NCI-H748 (cell line): ENCODE measurements around the gene ZSWIM9.

ENCODE experiments used
- DNase-seq: peaks from one replicate; lab custom pipeline; 2025; ENCODE audit not compliant: unreplicated experiment; lab: John Stamatoyannopoulos, UW

Gene ZSWIM9

DNA sequence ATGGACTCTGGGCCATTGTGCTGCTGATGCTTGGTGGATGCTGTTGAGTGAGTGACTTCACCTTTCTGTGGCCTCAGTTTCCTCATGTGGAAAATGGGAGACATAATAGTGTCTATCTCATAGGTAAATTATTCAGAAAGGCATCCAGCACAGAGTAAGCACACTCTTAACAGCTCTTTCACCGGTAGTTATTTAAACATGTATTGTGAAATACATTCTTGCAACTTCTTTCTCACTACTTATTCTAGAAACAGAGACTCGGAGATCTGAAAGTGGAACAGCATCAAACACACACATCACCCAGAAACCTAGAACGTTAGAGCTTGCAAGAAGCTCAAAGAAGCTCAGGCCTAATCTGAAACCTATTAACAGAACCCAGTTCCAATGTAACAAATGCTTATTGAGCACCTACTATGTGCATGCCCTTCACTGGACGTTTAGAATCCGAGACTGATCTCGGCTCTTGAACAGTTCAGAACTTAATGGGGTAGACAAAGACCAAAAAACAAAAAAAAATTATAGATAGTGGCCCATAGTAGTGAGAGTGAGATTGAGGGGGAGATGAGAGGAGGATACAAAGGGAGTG lies 4.1 kb downstream of the ZSWIM9 start:
- DNase-seq, result no peak

- no peak for DNase-seq
These were observed 5.1 kb downstream of the ZSWIM9 start for GRCh38 chr19:48175578-48175977.

DNA sequence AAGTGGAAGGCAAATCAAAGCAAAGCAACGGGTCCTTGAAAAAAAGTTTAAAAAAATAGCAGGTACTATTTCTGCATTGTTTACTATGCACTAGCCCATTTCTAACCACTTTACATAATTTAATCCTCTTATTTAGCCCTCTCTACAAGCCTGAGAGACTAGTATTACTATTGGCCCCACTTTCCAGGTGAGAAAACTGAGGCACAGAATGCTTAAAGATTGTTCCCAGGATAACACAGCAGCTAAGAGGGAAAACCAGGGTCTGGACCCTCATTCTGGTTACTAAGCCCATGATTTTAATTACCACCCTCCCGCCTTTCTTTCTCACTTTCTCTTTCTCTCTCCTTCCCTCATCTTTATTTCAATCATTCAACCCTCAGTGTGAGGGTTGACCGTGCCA lies 5.7 kb downstream of the ZSWIM9 start:
- DNase-seq, result no peak

- DNase-seq, result no peak
These were observed 11.0 kb downstream of the ZSWIM9 start for GRCh38 chr19:48181505-48181904.

DNA sequence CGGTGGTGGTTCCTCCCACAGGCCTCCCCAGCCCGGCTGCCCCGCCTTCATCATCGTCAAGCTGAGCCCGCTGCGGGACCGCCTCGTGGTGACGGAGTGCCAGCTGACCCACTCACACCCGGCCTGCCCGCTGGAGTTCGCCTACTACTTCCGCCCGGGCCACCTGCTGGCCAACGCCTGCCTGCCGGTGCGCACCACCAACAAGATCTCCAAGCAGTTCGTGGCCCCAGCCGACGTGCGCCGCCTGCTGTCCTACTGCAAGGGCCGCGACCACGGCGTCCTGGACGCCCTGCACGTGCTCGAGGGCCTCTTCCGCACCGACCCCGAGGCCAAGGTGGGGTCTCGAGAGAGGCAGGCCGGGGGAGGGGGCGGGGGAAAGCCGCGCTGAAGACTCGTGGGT lies 12.0 kb downstream of the ZSWIM9 start:
- DNase-seq, result no peak

DNA sequence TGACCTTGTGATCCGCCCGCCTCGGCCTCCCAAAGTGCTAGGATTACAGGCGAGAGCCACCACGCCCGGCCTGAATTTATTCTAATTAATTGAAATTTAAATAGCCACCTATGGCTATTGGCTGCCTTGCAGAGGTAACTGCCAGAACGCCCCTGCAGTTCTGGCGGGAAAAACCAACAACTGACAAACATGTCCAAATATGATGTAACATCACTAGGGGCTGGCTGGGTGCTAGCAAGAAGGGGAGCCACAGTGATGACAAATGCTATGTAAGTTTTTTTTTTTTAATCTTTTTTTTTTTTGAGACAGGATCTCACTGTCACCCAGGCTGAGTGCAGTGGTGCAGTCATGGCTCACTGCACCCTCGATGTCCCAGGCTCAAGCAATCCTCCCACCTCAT lies 12.9 kb downstream of the ZSWIM9 start:
- no peak for DNase-seq

DNA sequence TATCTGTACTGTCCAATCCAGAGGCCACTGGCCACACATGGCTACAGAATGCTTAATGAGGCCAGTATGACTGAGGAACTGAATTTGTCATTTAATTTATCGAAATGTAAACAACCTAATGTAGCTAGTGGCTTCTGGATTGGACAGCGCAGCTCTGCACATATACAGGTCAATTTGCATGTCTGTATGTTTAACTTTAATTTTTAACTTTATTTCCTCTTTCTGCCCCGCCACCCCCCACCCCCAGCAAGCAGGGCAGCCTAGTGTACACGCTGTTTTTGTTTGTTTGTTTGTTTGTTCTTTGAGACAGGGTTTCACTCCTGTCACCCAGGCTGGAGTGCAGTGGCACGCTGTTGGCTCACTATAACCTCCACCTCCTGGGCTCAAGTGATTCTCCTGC lies 15.5 kb downstream of the ZSWIM9 start:
- no peak for DNase-seq

DNA sequence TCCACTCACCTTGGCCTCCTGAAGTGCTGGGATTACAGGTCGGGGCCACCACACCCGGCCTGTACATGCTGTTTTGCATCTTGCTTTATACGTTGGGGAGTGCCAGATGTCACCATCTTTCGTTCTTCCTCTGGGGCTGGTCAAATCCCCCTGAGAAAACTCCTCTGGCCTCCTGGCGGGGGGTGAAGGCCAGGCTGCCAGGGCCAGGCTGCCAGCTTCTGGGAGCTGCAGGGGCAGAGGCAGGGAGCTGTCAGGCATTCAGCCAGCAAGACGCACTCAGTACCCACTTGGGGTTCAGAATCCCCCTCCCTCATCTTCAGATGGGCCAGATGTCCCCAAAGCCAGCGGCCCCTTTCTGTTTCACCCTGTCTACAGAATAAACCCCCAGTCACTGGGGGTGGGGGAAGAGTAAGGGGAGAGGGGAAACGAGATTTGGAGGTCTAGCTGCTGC lies 16.1 kb downstream of the ZSWIM9 start:
- no peak for DNase-seq

DNA sequence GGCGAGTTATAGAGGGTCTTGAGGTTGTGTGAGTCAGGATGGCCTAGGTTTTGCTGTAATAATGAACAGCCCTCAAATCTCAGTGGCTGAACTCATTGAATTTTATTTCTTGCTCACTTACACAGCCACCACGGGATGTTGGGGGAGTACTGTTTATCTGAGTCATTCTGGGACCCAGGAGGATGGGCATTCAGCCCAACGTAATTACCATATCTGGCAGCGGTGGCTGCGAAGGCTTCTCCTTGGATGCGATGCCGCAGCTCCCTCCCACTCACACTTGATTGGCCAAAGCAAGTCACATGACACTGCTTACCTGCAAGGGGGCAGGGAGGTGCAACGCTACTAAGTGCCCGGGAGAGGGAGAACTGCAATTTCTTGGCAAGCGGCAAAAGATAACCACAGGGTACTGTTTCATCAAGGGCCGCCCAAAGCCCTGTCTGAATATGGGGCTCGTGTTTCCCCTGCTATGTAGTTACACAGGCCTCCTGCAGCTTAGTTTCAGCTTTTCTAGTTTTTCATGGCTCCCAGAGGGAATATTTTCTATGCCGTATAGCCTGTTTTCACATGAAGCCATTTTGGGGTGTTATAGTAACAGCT lies 19.9 kb downstream of the ZSWIM9 start:
- peak; percentile 86 for DNase-seq

DNA sequence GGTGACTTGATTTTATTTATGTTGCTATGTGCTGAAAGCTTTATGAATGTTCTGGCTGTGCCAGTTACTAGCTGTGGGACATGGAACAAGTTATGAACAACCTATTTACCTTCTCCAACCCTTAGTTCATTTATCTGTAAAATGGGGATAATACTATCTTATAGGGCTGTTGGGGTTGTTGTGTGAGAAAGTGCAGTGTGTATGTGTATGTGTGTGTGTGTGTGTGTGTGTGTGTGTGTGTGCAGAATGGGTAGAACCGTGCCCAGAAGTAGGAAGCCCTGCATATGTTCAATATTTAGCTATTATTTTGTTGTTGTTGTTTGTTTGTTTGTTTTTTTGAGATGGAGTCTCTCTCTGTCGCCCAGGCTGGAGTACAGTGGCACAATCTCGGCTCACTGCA lies 20.4 kb downstream of the ZSWIM9 start:
- DNase-seq, result no peak

DNA sequence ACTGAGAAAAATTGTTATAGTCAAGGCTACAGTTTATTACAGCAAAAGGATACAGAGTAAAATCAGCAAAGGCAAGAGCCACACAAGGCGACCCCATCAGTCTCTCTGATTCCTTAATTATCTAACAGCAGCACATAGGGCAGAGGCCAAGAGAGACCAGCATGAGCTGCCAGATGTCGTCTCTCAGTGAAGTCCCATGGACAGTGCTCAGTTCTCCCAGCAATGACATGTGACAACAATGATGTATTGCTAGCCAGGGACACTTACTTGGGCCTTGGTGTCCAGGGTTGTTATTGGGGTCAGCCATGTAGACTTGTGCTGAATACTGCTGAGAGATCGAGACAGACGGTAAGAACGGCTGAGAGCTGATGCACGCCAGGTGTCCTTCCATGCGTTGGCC lies 22.3 kb downstream of the ZSWIM9 start:
- no peak for DNase-seq

DNA sequence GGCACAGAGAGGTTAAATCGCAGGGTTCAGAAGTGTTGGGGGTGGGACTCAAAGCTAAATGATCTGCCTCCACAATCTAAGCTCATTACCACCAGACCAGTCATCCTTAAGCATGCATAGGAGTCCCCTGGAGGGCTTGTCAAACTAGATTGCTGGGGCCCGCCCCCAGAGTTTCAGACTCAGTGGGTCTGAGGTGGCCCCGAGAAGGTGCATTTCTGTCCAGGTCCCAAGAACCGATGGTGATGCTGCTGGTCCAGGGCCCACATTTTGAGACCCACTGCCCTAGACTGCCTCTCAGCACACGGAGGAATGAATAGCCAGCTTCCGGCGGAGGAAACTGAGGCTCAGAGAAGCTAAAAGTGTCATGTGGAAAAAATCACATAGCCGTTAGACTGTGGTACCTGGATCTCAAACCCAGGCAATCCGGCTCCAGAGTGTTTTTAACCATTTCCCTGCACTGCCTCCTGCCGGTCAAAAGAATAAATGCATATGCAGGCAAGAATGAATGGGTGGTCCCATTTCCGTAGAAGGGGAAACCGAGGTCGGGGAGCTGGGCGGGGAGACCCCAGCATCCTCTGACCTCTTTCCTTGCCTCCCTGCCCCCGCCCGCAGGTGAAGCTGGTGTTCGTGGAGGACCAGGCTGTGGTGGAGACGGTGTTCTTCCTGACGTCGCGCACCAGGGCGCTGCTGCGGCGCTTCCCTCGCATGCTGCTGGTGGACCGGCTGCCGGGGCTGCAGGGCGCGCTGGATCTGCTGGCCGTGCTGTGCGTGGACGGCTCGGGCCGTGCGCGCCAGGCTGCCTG lies 23.8 kb downstream of the ZSWIM9 start:
- no peak for DNase-seq

GRCh38 chr19:48194844-48195830 lies 24.7 kb downstream of the ZSWIM9 start:
- DNase-seq, result no peak

GRCh38 chr19:48196321-48196763 lies 25.9 kb downstream of the ZSWIM9 start:
- no peak for DNase-seq

DNA sequence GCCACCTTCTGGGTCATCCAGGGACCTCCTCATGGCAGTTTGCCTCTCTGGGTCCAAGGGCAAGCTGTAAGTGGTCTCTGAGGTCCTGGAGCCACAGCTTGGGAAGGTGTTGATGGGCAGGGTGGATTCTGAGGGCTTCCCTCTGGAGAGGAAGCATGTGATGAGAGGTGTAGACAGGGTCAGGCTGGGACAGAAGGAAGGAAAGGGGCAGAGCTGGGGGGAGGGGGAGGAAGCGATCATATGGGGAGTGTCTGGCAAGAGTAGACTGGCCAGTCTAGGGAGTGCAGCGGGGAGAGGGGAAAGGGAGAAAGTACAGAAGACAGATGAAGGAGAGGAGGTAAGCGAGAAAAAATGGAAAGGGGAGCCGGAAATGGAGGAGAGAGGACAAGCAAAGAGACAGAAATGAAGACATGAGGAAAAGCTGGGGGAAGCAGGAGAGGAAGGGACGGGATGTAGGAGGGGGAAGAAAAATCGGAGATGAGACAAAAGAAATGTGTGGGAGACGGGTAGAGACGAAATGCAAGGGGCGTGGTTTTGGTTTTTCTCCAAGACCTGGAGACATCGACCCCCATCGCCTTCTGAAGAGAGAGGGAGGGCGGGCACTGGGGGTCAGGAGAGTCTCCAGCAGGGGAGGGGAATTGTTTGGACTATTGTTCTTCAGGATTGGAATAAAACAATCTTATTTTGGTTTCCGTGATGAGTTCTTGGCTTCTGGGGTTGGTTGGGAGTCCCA lies 26.6 kb downstream of the ZSWIM9 start:
- DNase-seq, result no peak

DNA sequence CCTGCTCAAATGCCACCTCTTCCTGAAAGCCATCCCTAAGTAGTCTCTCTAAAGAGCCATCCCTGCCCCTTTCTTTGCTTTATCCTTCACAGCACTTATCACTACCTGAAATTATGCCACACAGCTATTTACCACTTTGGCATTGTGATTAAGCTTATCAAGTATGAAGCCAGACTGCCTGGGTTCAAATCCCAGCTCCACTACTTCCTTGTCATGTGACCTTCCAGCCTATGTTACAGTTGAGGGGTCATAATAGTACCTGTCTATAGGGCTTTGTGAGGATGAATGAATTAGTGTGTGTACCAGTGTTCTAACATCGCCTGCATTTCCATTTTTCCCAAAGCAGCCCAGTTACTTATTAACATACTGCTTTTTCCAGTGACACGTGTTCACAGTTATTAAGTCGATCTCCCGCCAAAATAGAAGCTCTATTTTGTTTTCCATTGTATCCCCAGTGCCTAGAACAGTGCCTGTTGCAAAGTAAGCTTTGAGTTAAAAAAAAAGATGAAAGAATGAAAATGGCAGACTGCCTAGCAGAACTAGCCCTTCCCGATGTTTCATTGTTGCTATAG lies 32.8 kb downstream of the ZSWIM9 start:
- DNase-seq, result peak; percentile 69

GRCh38 chr19:48203794-48204628 lies 33.5 kb downstream of the ZSWIM9 start:
- DNase-seq, result peak; percentile 100

DNA sequence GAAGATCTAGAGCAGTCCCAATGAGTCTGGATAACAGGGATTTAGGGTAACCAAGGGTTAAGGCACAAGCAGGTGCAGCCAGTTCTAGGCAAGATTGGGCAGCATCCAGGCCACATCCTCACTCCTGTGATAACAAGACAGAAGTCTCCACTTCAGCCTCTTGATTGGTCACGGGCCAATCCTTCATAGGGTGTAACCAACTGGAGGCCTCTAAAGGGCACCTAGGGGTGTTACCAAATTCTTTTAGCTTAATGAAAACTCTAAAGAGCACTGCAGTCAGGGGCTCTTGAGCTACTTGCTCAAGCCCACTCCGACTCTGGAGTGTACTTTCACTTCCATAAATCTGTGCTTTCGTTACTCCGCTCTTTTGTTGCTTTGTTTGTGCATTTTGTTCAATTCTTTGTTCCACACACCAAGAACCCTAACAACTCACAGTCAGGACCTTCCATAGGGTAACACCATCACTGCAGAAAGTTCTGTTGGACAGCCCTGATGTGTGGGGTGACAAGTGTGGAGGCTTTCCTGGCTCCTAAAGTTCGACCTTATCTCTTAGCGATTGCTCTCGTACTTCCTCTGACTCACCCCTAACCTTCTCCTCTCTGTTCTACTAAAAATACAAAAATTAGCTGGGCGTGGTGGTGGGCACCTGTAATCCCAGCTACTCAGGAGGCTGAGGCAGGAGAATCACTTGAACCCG lies 36.1 kb downstream of the ZSWIM9 start:
- DNase-seq, result no peak

DNA sequence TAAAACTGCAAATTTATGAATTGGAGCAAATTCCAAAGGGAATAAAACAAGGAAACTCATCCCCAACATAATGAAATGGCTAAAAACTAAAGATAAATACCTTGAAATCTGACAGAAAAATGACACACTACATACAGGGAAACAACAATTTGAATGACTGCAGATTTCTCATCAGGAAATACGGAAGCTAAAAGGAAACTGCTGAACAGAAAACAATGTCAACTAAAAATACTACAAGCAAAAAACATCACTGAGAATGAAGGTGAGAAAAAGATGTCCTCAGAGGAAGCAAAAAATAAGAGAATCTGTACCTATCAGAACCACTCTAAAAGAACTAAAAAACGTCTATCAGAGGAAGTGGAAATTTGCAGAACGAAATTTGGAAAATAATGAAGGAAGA lies 39.5 kb downstream of the ZSWIM9 start:
- DNase-seq, result no peak
